ENCODE measurements around the gene BRIX1. TPM values are rescaled to one million over a fixed set of nuclear protein-coding genes. Genes with fewer than 3 reads are reported as not detected.

BRIX1 gene
- total and polyA plus RNA-seq, 2 of the 13 experiments (the other 11 are each of a cell fraction or from before 2014, with no cell fraction given): 23.6 to 78.4 TPM

DNA sequence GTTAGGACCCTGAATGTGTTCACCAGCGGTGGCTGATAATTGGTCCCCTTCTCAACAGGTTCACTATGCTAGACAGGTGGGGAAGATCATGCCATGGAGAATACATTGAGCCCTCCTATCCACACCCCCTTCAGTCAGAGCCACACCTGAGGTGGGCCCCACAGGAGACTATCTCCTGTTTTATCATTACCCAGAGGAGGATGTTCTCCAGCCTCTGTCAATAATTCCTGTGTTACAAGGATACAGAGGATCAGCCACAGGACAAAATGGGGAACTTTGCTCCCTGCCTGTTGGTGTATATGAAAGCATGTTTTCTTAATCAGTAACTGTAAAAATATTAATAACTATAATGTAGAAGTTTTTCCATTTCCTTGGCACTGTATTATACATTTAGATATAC is 26.1 kb upstream of the BRIX1 start (continued):
- TF ChIP-seq, protein P1, sequence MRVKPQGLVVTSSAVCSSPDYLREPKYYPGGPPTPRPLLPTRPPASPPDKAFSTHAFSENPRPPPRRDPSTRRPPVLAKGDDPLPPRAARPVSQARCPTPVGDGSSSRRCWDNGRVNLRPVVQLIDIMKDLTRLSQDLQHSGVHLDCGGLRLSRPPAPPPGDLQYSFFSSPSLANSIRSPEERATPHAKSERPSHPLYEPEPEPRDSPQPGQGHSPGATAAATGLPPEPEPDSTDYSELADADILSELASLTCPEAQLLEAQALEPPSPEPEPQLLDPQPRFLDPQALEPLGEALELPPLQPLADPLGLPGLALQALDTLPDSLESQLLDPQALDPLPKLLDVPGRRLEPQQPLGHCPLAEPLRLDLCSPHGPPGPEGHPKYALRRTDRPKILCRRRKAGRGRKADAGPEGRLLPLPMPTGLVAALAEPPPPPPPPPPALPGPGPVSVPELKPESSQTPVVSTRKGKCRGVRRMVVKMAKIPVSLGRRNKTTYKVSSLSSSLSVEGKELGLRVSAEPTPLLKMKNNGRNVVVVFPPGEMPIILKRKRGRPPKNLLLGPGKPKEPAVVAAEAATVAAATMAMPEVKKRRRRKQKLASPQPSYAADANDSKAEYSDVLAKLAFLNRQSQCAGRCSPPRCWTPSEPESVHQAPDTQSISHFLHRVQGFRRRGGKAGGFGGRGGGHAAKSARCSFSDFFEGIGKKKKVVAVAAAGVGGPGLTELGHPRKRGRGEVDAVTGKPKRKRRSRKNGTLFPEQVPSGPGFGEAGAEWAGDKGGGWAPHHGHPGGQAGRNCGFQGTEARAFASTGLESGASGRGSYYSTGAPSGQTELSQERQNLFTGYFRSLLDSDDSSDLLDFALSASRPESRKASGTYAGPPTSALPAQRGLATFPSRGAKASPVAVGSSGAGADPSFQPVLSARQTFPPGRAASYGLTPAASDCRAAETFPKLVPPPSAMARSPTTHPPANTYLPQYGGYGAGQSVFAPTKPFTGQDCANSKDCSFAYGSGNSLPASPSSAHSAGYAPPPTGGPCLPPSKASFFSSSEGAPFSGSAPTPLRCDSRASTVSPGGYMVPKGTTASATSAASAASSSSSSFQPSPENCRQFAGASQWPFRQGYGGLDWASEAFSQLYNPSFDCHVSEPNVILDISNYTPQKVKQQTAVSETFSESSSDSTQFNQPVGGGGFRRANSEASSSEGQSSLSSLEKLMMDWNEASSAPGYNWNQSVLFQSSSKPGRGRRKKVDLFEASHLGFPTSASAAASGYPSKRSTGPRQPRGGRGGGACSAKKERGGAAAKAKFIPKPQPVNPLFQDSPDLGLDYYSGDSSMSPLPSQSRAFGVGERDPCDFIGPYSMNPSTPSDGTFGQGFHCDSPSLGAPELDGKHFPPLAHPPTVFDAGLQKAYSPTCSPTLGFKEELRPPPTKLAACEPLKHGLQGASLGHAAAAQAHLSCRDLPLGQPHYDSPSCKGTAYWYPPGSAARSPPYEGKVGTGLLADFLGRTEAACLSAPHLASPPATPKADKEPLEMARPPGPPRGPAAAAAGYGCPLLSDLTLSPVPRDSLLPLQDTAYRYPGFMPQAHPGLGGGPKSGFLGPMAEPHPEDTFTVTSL (CRISPR knock-in tag; IDR thresholded peaks at IDR 0.05; ENCODE audit: borderline replicate concordance): peak; percentile 84; the same call in 1 of the 2 replicates
- TF ChIP-seq SUZ12 (IDR thresholded peaks at IDR 0.05; ENCODE audit: low read depth, low read length): no peak
- TF ChIP-seq ZNF10 (CRISPR knock-in tag; IDR thresholded peaks at IDR 0.05; ENCODE audit: borderline replicate concordance, low read depth): no peak
- peak; percentile 32; the same call in 1 of the 2 replicates for TF ChIP-seq SAP130 (CRISPR knock-in tag; IDR thresholded peaks at IDR 0.05; ENCODE audit: low read depth)
- TF ChIP-seq, protein P2, sequence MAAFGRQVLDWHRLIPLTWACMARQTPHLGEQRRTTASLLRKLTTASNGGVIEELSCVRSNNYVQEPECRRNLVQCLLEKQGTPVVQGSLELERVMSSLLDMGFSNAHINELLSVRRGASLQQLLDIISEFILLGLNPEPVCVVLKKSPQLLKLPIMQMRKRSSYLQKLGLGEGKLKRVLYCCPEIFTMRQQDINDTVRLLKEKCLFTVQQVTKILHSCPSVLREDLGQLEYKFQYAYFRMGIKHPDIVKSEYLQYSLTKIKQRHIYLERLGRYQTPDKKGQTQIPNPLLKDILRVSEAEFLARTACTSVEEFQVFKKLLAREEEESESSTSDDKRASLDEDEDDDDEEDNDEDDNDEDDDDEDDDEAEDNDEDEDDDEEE (CRISPR knock-in tag; IDR thresholded peaks at IDR 0.05): no peak
- TF ChIP-seq, protein P3, sequence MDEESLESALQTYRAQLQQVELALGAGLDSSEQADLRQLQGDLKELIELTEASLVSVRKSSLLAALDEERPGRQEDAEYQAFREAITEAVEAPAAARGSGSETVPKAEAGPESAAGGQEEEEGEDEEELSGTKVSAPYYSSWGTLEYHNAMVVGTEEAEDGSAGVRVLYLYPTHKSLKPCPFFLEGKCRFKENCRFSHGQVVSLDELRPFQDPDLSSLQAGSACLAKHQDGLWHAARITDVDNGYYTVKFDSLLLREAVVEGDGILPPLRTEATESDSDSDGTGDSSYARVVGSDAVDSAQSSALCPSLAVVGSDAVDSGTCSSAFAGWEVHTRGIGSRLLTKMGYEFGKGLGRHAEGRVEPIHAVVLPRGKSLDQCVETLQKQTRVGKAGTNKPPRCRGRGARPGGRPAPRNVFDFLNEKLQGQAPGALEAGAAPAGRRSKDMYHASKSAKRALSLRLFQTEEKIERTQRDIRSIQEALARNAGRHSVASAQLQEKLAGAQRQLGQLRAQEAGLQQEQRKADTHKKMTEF (CRISPR knock-in tag; IDR thresholded peaks at IDR 0.05): peak; percentile 47; the same call in 1 of the 2 replicates
- TF ChIP-seq, protein P4, sequence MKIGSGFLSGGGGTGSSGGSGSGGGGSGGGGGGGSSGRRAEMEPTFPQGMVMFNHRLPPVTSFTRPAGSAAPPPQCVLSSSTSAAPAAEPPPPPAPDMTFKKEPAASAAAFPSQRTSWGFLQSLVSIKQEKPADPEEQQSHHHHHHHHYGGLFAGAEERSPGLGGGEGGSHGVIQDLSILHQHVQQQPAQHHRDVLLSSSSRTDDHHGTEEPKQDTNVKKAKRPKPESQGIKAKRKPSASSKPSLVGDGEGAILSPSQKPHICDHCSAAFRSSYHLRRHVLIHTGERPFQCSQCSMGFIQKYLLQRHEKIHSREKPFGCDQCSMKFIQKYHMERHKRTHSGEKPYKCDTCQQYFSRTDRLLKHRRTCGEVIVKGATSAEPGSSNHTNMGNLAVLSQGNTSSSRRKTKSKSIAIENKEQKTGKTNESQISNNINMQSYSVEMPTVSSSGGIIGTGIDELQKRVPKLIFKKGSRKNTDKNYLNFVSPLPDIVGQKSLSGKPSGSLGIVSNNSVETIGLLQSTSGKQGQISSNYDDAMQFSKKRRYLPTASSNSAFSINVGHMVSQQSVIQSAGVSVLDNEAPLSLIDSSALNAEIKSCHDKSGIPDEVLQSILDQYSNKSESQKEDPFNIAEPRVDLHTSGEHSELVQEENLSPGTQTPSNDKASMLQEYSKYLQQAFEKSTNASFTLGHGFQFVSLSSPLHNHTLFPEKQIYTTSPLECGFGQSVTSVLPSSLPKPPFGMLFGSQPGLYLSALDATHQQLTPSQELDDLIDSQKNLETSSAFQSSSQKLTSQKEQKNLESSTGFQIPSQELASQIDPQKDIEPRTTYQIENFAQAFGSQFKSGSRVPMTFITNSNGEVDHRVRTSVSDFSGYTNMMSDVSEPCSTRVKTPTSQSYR (CRISPR knock-in tag; IDR thresholded peaks at IDR 0.05; ENCODE audit: borderline replicate concordance): no peak
- TF ChIP-seq TAF1 (CRISPR knock-in tag; IDR thresholded peaks at IDR 0.05): no peak
- TF ChIP-seq ZNF570 (CRISPR knock-in tag; IDR thresholded peaks at IDR 0.05; ENCODE audit: borderline replicate concordance): no peak
- TF ChIP-seq ZNF652 (CRISPR knock-in tag; IDR thresholded peaks at IDR 0.05; ENCODE audit: borderline replicate concordance, low read depth): no peak
- TF ChIP-seq, protein P5, sequence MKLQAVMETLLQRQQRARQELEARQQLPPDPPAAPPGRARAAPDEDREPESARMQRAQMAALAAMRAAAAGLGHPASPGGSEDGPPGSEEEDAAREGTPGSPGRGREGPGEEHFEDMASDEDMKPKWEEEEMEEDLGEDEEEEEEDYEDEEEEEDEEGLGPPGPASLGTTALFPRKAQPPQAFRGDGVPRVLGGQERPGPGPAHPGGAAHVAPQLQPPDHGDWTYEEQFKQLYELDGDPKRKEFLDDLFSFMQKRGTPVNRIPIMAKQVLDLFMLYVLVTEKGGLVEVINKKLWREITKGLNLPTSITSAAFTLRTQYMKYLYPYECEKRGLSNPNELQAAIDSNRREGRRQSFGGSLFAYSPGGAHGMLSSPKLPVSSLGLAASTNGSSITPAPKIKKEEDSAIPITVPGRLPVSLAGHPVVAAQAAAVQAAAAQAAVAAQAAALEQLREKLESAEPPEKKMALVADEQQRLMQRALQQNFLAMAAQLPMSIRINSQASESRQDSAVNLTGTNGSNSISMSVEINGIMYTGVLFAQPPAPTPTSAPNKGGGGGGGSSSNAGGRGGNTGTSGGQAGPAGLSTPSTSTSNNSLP (IDR thresholded peaks at IDR 0.05; ENCODE audit: low read depth, low read length): peak; percentile 43; the same call in 1 of the 2 replicates
- TF ChIP-seq ZBTB8A (CRISPR knock-in tag; IDR thresholded peaks at IDR 0.05; ENCODE audit: borderline replicate concordance, low read depth): no peak
- no peak for TF ChIP-seq ZNF703 (CRISPR knock-in tag; IDR thresholded peaks at IDR 0.05; ENCODE audit: borderline replicate concordance)
- TF ChIP-seq, protein P6, sequence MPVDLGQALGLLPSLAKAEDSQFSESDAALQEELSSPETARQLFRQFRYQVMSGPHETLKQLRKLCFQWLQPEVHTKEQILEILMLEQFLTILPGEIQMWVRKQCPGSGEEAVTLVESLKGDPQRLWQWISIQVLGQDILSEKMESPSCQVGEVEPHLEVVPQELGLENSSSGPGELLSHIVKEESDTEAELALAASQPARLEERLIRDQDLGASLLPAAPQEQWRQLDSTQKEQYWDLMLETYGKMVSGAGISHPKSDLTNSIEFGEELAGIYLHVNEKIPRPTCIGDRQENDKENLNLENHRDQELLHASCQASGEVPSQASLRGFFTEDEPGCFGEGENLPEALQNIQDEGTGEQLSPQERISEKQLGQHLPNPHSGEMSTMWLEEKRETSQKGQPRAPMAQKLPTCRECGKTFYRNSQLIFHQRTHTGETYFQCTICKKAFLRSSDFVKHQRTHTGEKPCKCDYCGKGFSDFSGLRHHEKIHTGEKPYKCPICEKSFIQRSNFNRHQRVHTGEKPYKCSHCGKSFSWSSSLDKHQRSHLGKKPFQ (CRISPR knock-in tag; IDR thresholded peaks at IDR 0.05; ENCODE audit: insufficient replicate concordance): no peak

Measured in HepG2 (cell line).